Endothelial cell of umbilical vein (primary cell): ENCODE data around the gene FRMD4A. TPM values are rescaled to one million over a fixed set of nuclear protein-coding genes. Genes with fewer than 3 reads are reported as not detected.

Experiments
- BruUV-seq: library from RNA; stranded (reverse); fragments of 400-500 nt; replicated peaks from 2 replicates; lab custom pipeline; 2021; lab: Mats Ljungman, UMichigan
- CTCF ChIA-PET: fragments of 300-600, 350-600 bp; sonication (Branson Sonifier 250); formaldehyde crosslinking; loops from one replicate; lab custom pipeline; 2021; ENCODE audit warnings: antibody characterized with exemption, inconsistent platforms; lab: Charles Lee
- POLR2A ChIA-PET: fragments of 300-600, 350-600 bp; sonication (Branson Sonifier 250); formaldehyde crosslinking; loops from one replicate; lab custom pipeline; 2021; ENCODE audit warnings: antibody characterized with exemption, inconsistent platforms; lab: Charles Lee
- DNase-seq: peaks from one replicate; pipeline ENCODE4 v3.0.0-alpha.2; 2011; ENCODE audit warnings: low read depth, low spot score
- FAIRE-seq: peaks from 2 replicates; lab custom pipeline; 2011; peaks lifted over from hg19 to GRCh38; lab: Jason Lieb, UNC
- H2AFZ ChIP-seq: 2 replicates; pipeline ENCODE4 v1.6.0; 2012; ENCODE audit warnings: low read depth, low read length, control low read depth, inconsistent platforms
- H3K27ac ChIP-seq: 2 replicates; pipeline ENCODE4 v1.5.1; 2011; ENCODE audit warnings: low read depth, mild to moderate bottlenecking, control low read depth, low read length, moderate library complexity; ENCODE audit not compliant: insufficient read depth
- H3K27me3 ChIP-seq, 2 experiments: 2 replicates each; pipeline versions ENCODE4 v1.6.0 to v1.6.1; 2011; ENCODE audit warnings: low read length in 2 of 2, mixed read lengths in 1 of 2; ENCODE audit not compliant: control insufficient read depth in 2 of 2, insufficient read depth in 2 of 2
- H3K36me3 ChIP-seq, 2 experiments: 2 replicates in 1 of 2; 3 replicates in 1 of 2; pipeline ENCODE4 v1.5.1; 2011; ENCODE audit warnings: low read length in 2 of 2, mild to moderate bottlenecking in 1 of 2, moderate library complexity in 1 of 2; ENCODE audit not compliant: control insufficient read depth in 2 of 2, insufficient read depth in 2 of 2; ENCODE audit errors: extremely low read depth in 1 of 2
- H3K4me1 ChIP-seq: 3 replicates; pipeline ENCODE4 v1.5.1; 2011; ENCODE audit warnings: mild to moderate bottlenecking, low read length; ENCODE audit not compliant: control insufficient read depth, insufficient read depth; ENCODE audit errors: extremely low read depth
- H3K4me2 ChIP-seq: 2 replicates; pipeline ENCODE4 v1.6.1; 2011; ENCODE audit warnings: low read length, control low read depth, mixed read lengths; ENCODE audit not compliant: insufficient read depth
- H3K4me3 ChIP-seq, 3 experiments: fragments of 200-600 bp in 1 of 3; sonication (generic), shearing (Covaris generic) in 1 of 3; replicated peaks in 1 of 3; 2 replicates each; pipeline ENCODE4 v1.5.1; 2011 to 2016; ENCODE audit warnings: control low read depth in 3 of 3, low read length in 3 of 3, mild to moderate bottlenecking in 2 of 3, inconsistent platforms in 1 of 3, low read depth in 1 of 3, moderate library complexity in 1 of 3; ENCODE audit not compliant: insufficient read depth in 1 of 3
- H3K79me2 ChIP-seq: 2 replicates; pipeline ENCODE4 v1.6.0; 2012; ENCODE audit warnings: low read length, inconsistent platforms; ENCODE audit not compliant: control insufficient read depth, insufficient read depth
- H3K9ac ChIP-seq: replicated peaks from 2 replicates; pipeline ENCODE3; 2011; ENCODE audit warnings: low read length, control low read depth; ENCODE audit not compliant: insufficient read depth; ENCODE audit errors: extremely low read depth
- H3K9me1 ChIP-seq: replicated peaks from 3 replicates; pipeline ENCODE4 v1.6.0; 2011; ENCODE audit warnings: mild to moderate bottlenecking, low read length; ENCODE audit not compliant: control insufficient read depth, insufficient read depth; ENCODE audit errors: extremely low read depth
- H3K9me3 ChIP-seq: replicated peaks from 2 replicates; pipeline ENCODE4 v1.5.1; 2012; ENCODE audit warnings: low read length, inconsistent platforms; ENCODE audit not compliant: control insufficient read depth, insufficient read depth
- H4K20me1 ChIP-seq: replicated peaks from 2 replicates; pipeline ENCODE3; 2011; ENCODE audit warnings: mild to moderate bottlenecking, low read length; ENCODE audit not compliant: control insufficient read depth, insufficient read depth; ENCODE audit errors: extremely low read depth
- CTCF ChIP-seq, 2 donors: IDR thresholded peaks; 1 replicate in 1 of 2; 2 replicates in 1 of 2; pipeline ENCODE4 v1.5.1; 2011; ENCODE audit warnings: low read length in 2 of 2, mild to moderate bottlenecking in 2 of 2, moderate library complexity in 2 of 2, control low read depth in 1 of 2, inconsistent platforms in 1 of 2, low read depth in 1 of 2; ENCODE audit not compliant: insufficient read depth in 1 of 2; ENCODE audit errors: extremely low read depth in 1 of 2
- EZH2 ChIP-seq: IDR thresholded peaks from 2 replicates; pipeline ENCODE4 v1.6.1; 2012; ENCODE audit warnings: borderline replicate concordance, low read depth, mild to moderate bottlenecking, moderate library complexity, low read length, inconsistent platforms; ENCODE audit not compliant: severe bottlenecking
- FOS ChIP-seq: IDR thresholded peaks from 2 replicates; pipeline ENCODE4 v1.6.1; 2011; ENCODE audit warnings: mild to moderate bottlenecking, low read length, moderate library complexity, borderline replicate concordance; ENCODE audit not compliant: insufficient read depth
- GATA2 ChIP-seq: IDR thresholded peaks from 2 replicates; pipeline ENCODE4 v1.7.0; 2011; ENCODE audit warnings: low read depth, mild to moderate bottlenecking, moderate library complexity, mixed read lengths, low read length; ENCODE audit not compliant: insufficient read length, insufficient read depth
- JUN ChIP-seq: IDR thresholded peaks from 2 replicates; pipeline ENCODE4 v1.6.1; 2011; ENCODE audit warnings: borderline replicate concordance, low read depth; ENCODE audit not compliant: insufficient read length, insufficient read depth
- MYC ChIP-seq: IDR thresholded peaks from one replicate; pipeline ENCODE4 v1.6.1; 2011; ENCODE audit warnings: mild to moderate bottlenecking, low read depth, low read length
- POLR2A ChIP-seq: IDR thresholded peaks from 2 replicates; pipeline ENCODE4 v1.6.1; 2012; ENCODE audit warnings: low read depth, mild to moderate bottlenecking, control low read depth, low read length
- POLR2AphosphoS5 ChIP-seq: IDR thresholded peaks from 2 replicates; pipeline ENCODE4 v1.6.1; 2012; ENCODE audit warnings: low read depth, mild to moderate bottlenecking, control low read depth, low read length, moderate library complexity; ENCODE audit not compliant: insufficient read depth
- dilution Hi-C: fragments of 300-500 bp; cut with MboI; formaldehyde crosslinking; loops from one replicate; pipeline ENCODE4 v1.15.0; 2019; ENCODE audit warnings: low sequenced_read_pairs; ENCODE audit not compliant: extremely low pct_ligation_motif_present
- intact Hi-C: fragments of 100-400 bp; cut with micrococcal nuclease; formaldehyde crosslinking; loops from one replicate; pipeline ENCODE4 v1.10.0; 2022
- polyA plus RNA-seq, 4 experiments: library from polyadenylated mRNA; depleted of rRNA in 3 of 4; stranded (reverse) in 3 of 4; unstranded in 1 of 4; fragments of >200 nt; gene quantifications; 2 replicates each; pipeline versions ENCODE4 v1.2.1 to v1.2.3, GENCODE V29; 2011 to 2012; ENCODE audit warnings: missing spikeins in 1 of 4
- total RNA-seq: library from RNA; stranded (reverse); gene quantifications from 2 replicates; pipeline ENCODE4 v1.2.3, GENCODE V29; 2021
- TF ChIP-seq, protein P1 (sequence below): IDR thresholded peaks from 2 replicates; pipeline ENCODE4 v1.6.1; 2011; ENCODE audit not compliant: insufficient read depth, insufficient read length

The FRMD4A gene
- total and polyA plus RNA-seq, 2 donors (not counting 3 experiments of a cell fraction or from before 2014, with no cell fraction given) = 123 to 148 TPM

DNA sequence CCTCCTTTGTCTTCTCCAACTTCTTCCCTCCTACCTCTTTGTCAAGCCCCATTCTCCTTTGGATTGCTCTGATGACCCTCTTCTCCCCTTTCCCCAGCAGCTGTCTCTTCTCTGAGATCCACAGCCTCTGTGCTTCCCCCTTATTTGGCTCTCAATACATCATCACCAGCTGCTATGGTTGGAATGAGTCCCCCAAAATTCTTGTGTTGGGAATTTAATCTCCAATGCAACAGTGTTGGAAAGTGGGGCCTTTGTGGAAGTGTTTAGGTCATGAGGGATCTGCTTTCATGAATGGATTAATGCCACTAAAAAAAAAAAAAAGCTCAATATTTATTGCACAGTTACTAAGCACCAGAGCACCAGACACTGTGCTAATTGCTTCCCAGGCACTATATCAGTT lies 39.2 kb upstream of the FRMD4A start:
- no TSS peak for BruUV-seq
- Histone ChIP-seq H3K27me3 (peaks cover 7 to 17% of the 10 kb centered on the region in 2 experiments), H2AFZ (no peak overlapping the region), H3K79me2 (no peaks in the 10 kb centered on the region), H3K27ac (no peak overlapping the region), H4K20me1 (no peaks in the 10 kb centered on the region), H3K9ac (no peak overlapping the region), H3K9me3 (no peaks in the 10 kb centered on the region), H3K4me1 (no peaks in the 10 kb centered on the region), H3K4me2 (no peak overlapping the region), H3K9me1 (no peaks in the 10 kb centered on the region), H3K4me3 (no peak overlapping the region), H3K36me3 (no peaks in the 10 kb centered on the region)
- DNase-seq (no peak), FAIRE-seq (no peak)
- TF ChIP-seq, protein P1, sequence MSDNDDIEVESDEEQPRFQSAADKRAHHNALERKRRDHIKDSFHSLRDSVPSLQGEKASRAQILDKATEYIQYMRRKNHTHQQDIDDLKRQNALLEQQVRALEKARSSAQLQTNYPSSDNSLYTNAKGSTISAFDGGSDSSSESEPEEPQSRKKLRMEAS = no peak
- TF ChIP-seq FOS = no peak
- no peak for TF ChIP-seq MYC
- no peak for TF ChIP-seq POLR2A
- TF ChIP-seq POLR2AphosphoS5 = no peak
- no peak for TF ChIP-seq CTCF (IDR thresholded peaks at IDR 0.05; ENCODE audit: extremely low read depth in 1 of 2, insufficient read depth in 1 of 2, low read depth in 1 of 2, low read length in 2 of 2)
- TF ChIP-seq JUN = no peak
- TF ChIP-seq GATA2 = no peak
- no peak for TF ChIP-seq EZH2
- CTCF ChIA-PET = no interaction called here
- POLR2A ChIA-PET = no interaction called here
- dilution Hi-C loops (no loop called here), intact Hi-C loops (no loop called here)
